Sigmoid colon (tissue), 7 donors: ENCODE measurements around the gene BORCS6. TPM values are rescaled to one million over a fixed set of nuclear protein-coding genes. Genes with fewer than 3 reads are reported as not detected.
A peak's percentile ranks its signal among the peaks of the same experiment; 100 is the strongest.

Source experiments
- DNase-seq: peaks from one replicate; pipeline ENCODE4 v3.0.0-alpha.2; 2019
- H3K27ac ChIP-seq, 4 donors: fragments of 200-600 bp; sonication (generic); one replicate each; pipeline ENCODE4 v1.5.1; 2016 to 2019; ENCODE audit warnings: mild to moderate bottlenecking in 1 of 4
- H3K27me3 ChIP-seq, 3 donors: fragments of 200-600 bp; sonication (generic); one replicate each; pipeline ENCODE4 v1.5.1; 2019; ENCODE audit warnings: mild to moderate bottlenecking in 1 of 3
- H3K36me3 ChIP-seq, 4 donors: fragments of 200-600 bp; sonication (generic); one replicate each; pipeline ENCODE4 v1.5.1; 2016 to 2019
- H3K4me1 ChIP-seq, 4 donors: fragments of 200-600 bp; sonication (generic); one replicate each; pipeline ENCODE4 v1.5.1; 2017 to 2019
- H3K4me3 ChIP-seq, 4 donors: fragments of 200-600 bp; sonication (generic); one replicate each; pipeline ENCODE4 v1.5.1; 2017 to 2019; ENCODE audit warnings: mild to moderate bottlenecking in 2 of 4, moderate library complexity in 1 of 4
- H3K9me3 ChIP-seq, 4 donors: fragments of 200-600 bp in 3 of 4; sonication (generic) in 3 of 4; one replicate each; pipeline versions ENCODE4 v1.5.1 to v1.6.1; 2013 to 2019
- EP300 ChIP-seq, 4 donors: sonication (generic); formaldehyde crosslinking; IDR thresholded peaks; one replicate each; pipeline ENCODE4 v1.6.1; 2017; ENCODE audit warnings: antibody characterized with exemption in 4 of 4
- POLR2A ChIP-seq, 2 donors: fragments of 450-650 bp; IDR thresholded peaks; one replicate each; pipeline ENCODE4 v1.6.1; 2016; ENCODE audit warnings: antibody characterized with exemption in 2 of 2, mild to moderate bottlenecking in 2 of 2, moderate library complexity in 2 of 2
- POLR2AphosphoS5 ChIP-seq, 4 donors: sonication (generic); formaldehyde crosslinking; IDR thresholded peaks; one replicate each; pipeline ENCODE4 v1.6.1; 2017; ENCODE audit warnings: antibody characterized with exemption in 4 of 4
- WGBS, 2 donors: extraction: QIAGEN DNeasy Blood & Tissue Kit; methylation state at CpG; one replicate each; pipeline ENCODE4 v1.1.7; 2013; 5-methylcytosine and 5-hydroxymethylcytosine counted together
- intact Hi-C: fragments of 100-400 bp; cut with DNase I; formaldehyde crosslinking; loops from one replicate; pipeline ENCODE4 v1.15.1; 2023
- polyA plus RNA-seq, 3 donors: library from polyadenylated mRNA; stranded (reverse); fragments of 200-250 nt; gene quantifications; one replicate each; pipeline ENCODE4 v1.2.3, GENCODE V29; 2013
- total RNA-seq, 4 donors: library from RNA; depleted of rRNA; stranded (reverse); fragments of >200 nt; gene quantifications; one replicate each; pipeline ENCODE4 v1.1.0, GENCODE V29; 2016
- TF ChIP-seq, protein P1 (sequence below), 4 experiments: fragments of 450-650 bp in 3 of 4; fragments of 200-600 bp in 1 of 4; IDR thresholded peaks; one replicate each; pipeline ENCODE4 v1.5.1; 2016 to 2019; ENCODE audit warnings: antibody characterized with exemption in 4 of 4, mild to moderate bottlenecking in 3 of 4, moderate library complexity in 2 of 4
- donor health status: healthy with polysubstance abuse.
- donor health status: Bipolar disorder and iron deficiency.
- donor health status: healthy.

The BORCS6 gene
- total and polyA plus RNA-seq, 7 donors = 7.7 to 17.7 (median 13.9) TPM

DNA sequence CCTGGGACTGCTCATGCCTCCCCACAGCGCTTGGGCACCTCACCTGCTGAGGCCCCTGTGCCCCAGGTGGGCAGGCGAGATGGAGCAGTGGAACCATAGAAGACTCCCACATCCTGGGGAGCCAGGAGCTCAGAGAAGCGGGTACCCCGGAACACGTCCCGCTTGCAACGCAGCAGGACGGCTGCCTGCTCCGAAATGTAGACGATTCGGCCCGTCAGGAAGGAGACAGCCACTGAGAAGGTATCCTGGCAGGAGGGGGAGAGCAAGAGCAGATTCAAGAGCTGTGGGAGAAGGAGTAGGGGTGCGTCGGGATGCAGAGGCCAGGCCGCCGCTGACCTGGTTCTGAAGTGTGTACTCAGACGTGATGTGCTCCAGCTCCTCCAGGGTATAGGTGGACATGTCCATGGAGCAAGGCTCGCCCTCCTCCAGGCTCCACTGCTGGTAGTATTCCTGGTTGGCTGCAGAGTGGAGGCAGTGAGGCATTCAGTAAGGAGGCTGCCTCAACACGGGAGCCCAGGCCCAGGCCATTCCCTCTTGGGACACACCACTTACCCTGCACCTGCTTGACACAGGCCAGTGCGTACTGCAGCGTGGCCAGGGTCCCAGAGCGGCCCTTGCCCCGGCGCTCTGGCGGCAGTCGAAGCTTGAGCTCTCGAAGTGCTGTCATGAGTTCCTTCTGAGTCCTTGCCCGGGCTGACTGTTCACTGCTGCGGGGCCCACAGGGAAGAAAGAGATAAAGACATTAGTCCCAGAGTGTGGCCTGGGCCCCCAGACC is 40.4 kb downstream of the BORCS6 start:
- H3K4me1 ChIP-seq = peaks cover 0 to 66% (median 56%) of the 10 kb centered on the region in 4 donors
- intact Hi-C loops = loop anchor here (1.0 kb wide), 1 partner anchor 8 kb away; no protein-coding TSS in a partner anchor
- H3K36me3 ChIP-seq = peaks cover 61 to 70% (median 67%) of the 10 kb centered on the region in 4 donors
- no peaks in the 10 kb centered on the region for H3K9me3 ChIP-seq
- no peaks in the 10 kb centered on the region for H3K27me3 ChIP-seq
- TF ChIP-seq POLR2A (IDR thresholded peaks at IDR 0.05) = no peak
- TF ChIP-seq POLR2AphosphoS5 (IDR thresholded peaks at IDR 0.05) = peak; percentile 3 to 47 (median 26)
- peak overlapping the region in 1 of 4 donors; percentile 97 for H3K4me3 ChIP-seq
- WGBS, 2 donors = 96% methylated on average over 29 of the region's 29 CpGs
- H3K27ac ChIP-seq = peak overlapping the region; percentile 99 to 100 (median 100)
- DNase-seq = peak; percentile 77

DNA sequence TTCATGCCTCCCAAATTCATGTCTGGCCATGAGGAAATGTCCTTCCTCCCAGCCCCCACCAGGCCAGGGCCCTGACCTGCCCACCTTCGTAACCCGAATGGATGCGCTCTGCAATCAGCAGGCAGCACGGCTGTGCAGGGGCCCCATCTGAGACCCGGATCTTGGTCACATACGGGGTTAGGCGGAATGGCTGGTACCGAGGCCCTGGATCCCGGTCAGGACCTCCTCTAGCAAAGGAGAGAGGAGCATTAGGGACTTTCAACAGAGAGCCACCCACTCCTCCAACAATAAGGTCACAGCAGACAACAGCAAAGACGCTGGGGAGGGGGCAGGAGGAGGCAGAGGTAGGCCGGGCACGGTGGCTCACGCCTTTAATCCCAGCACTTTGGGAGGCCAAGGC is 41.4 kb downstream of the BORCS6 start:
- TF ChIP-seq POLR2AphosphoS5 (IDR thresholded peaks at IDR 0.05) (peak in 3 of 4 donors; percentile 2 to 5 (median 5)), EP300 (IDR thresholded peaks at IDR 0.05) (no peak), POLR2A (IDR thresholded peaks at IDR 0.05) (no peak)
- TF ChIP-seq, protein P1, sequence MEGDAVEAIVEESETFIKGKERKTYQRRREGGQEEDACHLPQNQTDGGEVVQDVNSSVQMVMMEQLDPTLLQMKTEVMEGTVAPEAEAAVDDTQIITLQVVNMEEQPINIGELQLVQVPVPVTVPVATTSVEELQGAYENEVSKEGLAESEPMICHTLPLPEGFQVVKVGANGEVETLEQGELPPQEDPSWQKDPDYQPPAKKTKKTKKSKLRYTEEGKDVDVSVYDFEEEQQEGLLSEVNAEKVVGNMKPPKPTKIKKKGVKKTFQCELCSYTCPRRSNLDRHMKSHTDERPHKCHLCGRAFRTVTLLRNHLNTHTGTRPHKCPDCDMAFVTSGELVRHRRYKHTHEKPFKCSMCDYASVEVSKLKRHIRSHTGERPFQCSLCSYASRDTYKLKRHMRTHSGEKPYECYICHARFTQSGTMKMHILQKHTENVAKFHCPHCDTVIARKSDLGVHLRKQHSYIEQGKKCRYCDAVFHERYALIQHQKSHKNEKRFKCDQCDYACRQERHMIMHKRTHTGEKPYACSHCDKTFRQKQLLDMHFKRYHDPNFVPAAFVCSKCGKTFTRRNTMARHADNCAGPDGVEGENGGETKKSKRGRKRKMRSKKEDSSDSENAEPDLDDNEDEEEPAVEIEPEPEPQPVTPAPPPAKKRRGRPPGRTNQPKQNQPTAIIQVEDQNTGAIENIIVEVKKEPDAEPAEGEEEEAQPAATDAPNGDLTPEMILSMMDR (IDR thresholded peaks at IDR 0.05) = no peak
- H3K27ac ChIP-seq = peak overlapping the region; percentile 99 to 100 (median 100)

DNA sequence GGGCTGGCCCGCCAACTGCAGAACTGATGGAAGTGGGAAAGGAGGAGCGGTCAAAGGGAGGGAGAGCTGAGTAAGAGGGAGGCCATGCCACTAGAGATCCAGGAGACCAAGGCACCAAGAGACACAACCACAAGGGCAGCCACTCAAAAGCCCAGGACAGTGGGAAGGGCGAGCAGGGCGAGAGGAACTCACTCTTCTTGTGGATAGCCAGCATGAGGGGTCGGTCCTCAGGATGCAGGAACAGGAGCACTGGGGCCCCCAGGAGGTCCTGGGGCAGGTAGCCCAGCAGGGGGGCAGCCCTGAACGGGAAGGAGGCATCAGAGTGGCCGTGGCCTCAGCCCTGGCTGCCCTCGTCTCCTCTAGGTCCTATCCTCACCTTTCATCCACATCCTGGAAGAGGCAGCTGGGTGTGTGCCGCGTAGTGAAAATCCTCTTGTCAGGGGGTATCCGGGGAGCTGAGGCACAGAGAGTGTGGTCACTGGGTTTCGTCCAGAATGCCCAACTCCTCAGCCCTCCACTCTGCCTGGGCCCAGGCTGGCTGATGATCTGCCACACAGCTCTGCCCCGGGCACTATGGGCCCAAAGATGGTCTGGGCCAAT is 42.1 kb downstream of the BORCS6 start:
- TF ChIP-seq EP300 (IDR thresholded peaks at IDR 0.05) = no peak
- peak in 2 of 4 donors; percentile 20 to 50 for TF ChIP-seq POLR2AphosphoS5 (IDR thresholded peaks at IDR 0.05)
- 95 to 96% methylated on average over 13 of the region's 13 CpGs for WGBS, 2 donors

More for the DNA sequence above, 41.4 kb downstream of the BORCS6 start:
- no peaks in the 10 kb centered on the region for H3K9me3 ChIP-seq
- no peak overlapping the region for H3K4me3 ChIP-seq
- intact Hi-C loops = no loop called here
- H3K4me1 ChIP-seq = peaks cover 0 to 62% (median 51%) of the 10 kb centered on the region in 4 donors
- no peaks in the 10 kb centered on the region for H3K27me3 ChIP-seq
- peak; percentile 69 for DNase-seq
- H3K36me3 ChIP-seq = peaks cover 72 to 80% (median 78%) of the 10 kb centered on the region in 4 donors
- 93 to 94% methylated on average over 13 of the region's 13 CpGs for WGBS, 2 donors

DNA sequence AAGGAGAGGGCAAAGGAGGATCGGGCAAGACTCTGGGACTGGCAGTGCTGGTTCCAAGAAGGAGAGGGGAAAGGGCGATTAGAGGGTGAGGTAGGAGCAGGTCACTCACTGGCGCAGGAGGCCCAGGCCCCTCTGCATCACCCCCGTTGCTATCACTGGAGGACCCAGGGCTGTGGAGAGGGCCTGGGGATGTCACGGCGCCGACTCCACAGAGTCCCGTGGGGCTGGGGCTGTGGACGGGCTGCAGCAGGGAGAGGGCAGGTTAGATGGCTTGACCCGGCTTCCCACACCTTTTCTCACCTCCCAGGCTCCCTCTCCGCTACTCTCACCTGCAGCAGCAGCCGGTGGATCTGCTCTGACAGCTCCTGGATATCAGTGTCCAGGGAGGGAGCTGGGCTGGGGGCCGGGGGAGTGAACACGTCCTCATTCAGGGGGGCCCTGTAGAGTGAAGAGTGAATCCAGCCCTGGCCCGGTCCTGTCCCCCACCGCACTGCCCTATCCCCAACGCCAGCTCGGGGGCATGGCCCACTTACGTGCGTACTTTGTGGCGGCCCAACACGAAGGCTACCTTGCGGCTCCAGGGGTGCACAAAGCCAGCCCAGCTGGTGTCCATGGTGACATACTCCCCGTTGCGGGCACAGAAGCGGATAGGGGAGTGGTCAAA is 42.7 kb downstream of the BORCS6 start:
- intact Hi-C loops = no loop called here
- H3K36me3 ChIP-seq = peaks cover 83 to 86% (median 85%) of the 10 kb centered on the region in 4 donors
- peak overlapping the region; percentile 99 to 100 (median 100) for H3K27ac ChIP-seq
- H3K4me1 ChIP-seq = peaks cover 0 to 61% (median 40%) of the 10 kb centered on the region in 4 donors
- H3K4me3 ChIP-seq = no peak overlapping the region
- WGBS, 2 donors = 91 to 95% methylated on average over 26 of the region's 26 CpGs
- TF ChIP-seq POLR2A (IDR thresholded peaks at IDR 0.05) (no peak), POLR2AphosphoS5 (IDR thresholded peaks at IDR 0.05) (peak in 1 of 4 donors; percentile 18), EP300 (IDR thresholded peaks at IDR 0.05) (no peak)
- TF ChIP-seq, protein P1 (IDR thresholded peaks at IDR 0.05) = no peak
- H3K9me3 ChIP-seq = no peaks in the 10 kb centered on the region
- peak; percentile 75 for DNase-seq
- H3K27me3 ChIP-seq = no peaks in the 10 kb centered on the region

More for the DNA sequence above, 42.1 kb downstream of the BORCS6 start:
- H3K4me3 ChIP-seq = no peak overlapping the region
- DNase-seq = peak; percentile 63
- H3K9me3 ChIP-seq = no peaks in the 10 kb centered on the region
- intact Hi-C loops = no loop called here
- no peaks in the 10 kb centered on the region for H3K27me3 ChIP-seq
- peak overlapping the region; percentile 99 to 100 (median 100) for H3K27ac ChIP-seq
- peaks cover 0 to 59% (median 45%) of the 10 kb centered on the region in 4 donors for H3K4me1 ChIP-seq
- peaks cover 77 to 80% (median 79%) of the 10 kb centered on the region in 4 donors for H3K36me3 ChIP-seq

DNA sequence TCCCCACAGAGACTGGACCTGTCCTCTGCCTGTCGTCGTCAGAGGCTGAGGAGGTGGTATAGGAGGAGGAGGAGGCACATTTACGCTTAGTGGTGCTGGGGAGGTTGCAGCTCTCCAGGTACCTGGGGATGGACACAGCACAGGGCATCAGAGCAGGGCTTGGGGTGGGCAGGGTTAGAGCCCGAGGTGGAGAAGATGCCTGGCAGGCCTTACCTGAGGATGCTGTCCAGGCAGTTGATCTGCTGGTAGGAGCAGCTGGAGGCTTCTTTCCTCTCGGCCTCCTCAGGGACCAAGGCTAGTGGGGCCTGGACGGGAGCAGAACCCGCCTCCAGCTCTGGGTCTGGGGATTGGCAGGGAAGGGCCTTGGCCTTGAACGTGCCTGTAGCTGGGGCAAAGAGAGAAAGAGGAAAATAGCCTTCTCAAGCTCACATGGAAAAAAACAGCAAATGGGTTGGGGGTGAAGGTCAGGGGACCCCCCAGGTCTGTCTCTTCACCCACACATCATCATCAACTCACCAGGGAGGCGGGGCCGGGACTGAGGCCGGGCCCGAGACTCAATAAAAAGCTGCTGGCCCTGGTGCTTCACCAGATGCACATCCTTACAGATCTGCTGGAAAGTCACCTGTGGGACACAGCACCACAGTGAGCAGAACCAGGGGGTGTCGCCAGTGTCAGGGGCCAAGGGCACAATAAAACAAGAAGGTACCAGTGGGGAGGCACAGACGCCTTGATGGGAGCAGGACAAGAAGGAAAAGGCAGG is 43.4 kb downstream of the BORCS6 start:
- intact Hi-C loops = no loop called here

More for the DNA sequence above, 43.4 kb downstream of the BORCS6 start:
- H3K27me3 ChIP-seq = no peaks in the 10 kb centered on the region
- H3K36me3 ChIP-seq = peaks cover 90 to 93% (median 92%) of the 10 kb centered on the region in 4 donors
- no peaks in the 10 kb centered on the region for H3K9me3 ChIP-seq
- 95% methylated on average over 14 of the region's 14 CpGs for WGBS, 2 donors
- TF ChIP-seq POLR2AphosphoS5 (IDR thresholded peaks at IDR 0.05) = peak in 1 of 4 donors; percentile 23
- TF ChIP-seq, protein P1 (IDR thresholded peaks at IDR 0.05) = no peak
- H3K4me1 ChIP-seq = peaks cover 0 to 63% (median 40%) of the 10 kb centered on the region in 4 donors
- no peak overlapping the region for H3K4me3 ChIP-seq
- peak; percentile 64 for DNase-seq
- H3K27ac ChIP-seq = peak overlapping the region; percentile 99 to 100 (median 100)
